PFSK-1 (cell line): ENCODE data around the gene GATA2.

Source experiments
- FOXP2 ChIP-seq: optimal IDR thresholded peaks from 2 replicates; pipeline ENCODE3; 2011; ENCODE audit warnings: borderline replicate concordance, control low read depth, inconsistent platforms; ENCODE audit not compliant: insufficient read depth; ENCODE audit errors: extremely low read length, extremely low read depth
- POLR2AphosphoS5 ChIP-seq: IDR thresholded peaks from 2 replicates; pipeline ENCODE4 v1.6.1; 2012; ENCODE audit warnings: low read depth, mild to moderate bottlenecking, control low read depth, low read length, moderate library complexity
- REST ChIP-seq, 2 experiments: IDR thresholded peaks; 2 replicates each; pipeline versions ENCODE4 v1.6.1 to v1.8.0; 2011 to 2012; ENCODE audit warnings: low read depth in 2 of 2, low read length in 2 of 2, control low read depth in 1 of 2, inconsistent platforms in 1 of 2, mild to moderate bottlenecking in 1 of 2, moderate library complexity in 1 of 2; ENCODE audit not compliant: insufficient read depth in 1 of 2
- SIN3A ChIP-seq: IDR thresholded peaks from 2 replicates; pipeline ENCODE4 v1.6.1; 2012; ENCODE audit warnings: mild to moderate bottlenecking, low read length, moderate library complexity, borderline replicate concordance; ENCODE audit not compliant: insufficient read depth
- TAF1 ChIP-seq: IDR thresholded peaks from 2 replicates; pipeline ENCODE4 v1.6.1; 2012; ENCODE audit warnings: low read length, control low read depth, borderline replicate concordance; ENCODE audit not compliant: insufficient read depth

GATA2 gene

GRCh38 chr3:128459461-128459820 lies 33.6 kb downstream of the GATA2 start:
- TF ChIP-seq TAF1 (no peak), POLR2AphosphoS5 (no peak), REST (IDR thresholded peaks at IDR 0.05; ENCODE audit: insufficient read depth in 1 of 2, low read depth in 2 of 2, low read length in 2 of 2) (no peak), SIN3A (no peak), FOXP2 (no peak)

- TF ChIP-seq FOXP2, result no peak
- TF ChIP-seq POLR2AphosphoS5, result no peak
- TF ChIP-seq TAF1, result no peak
- TF ChIP-seq SIN3A, result no peak
- no peak for TF ChIP-seq REST (IDR thresholded peaks at IDR 0.05; ENCODE audit: insufficient read depth in 1 of 2, low read depth in 2 of 2, low read length in 2 of 2)
Measured at GRCh38 chr3:128458746-128459460, 34.1 kb downstream of the GATA2 start.

- TF ChIP-seq FOXP2 (no peak), TAF1 (no peak), REST (IDR thresholded peaks at IDR 0.05; ENCODE audit: insufficient read depth in 1 of 2, low read depth in 2 of 2, low read length in 2 of 2) (no peak), SIN3A (no peak), POLR2AphosphoS5 (no peak)
Measured at GRCh38 chr3:128457937-128458336, 35.1 kb downstream of the GATA2 start.

GRCh38 chr3:128456776-128457715 lies 36.0 kb downstream of the GATA2 start:
- no peak for TF ChIP-seq FOXP2
- TF ChIP-seq SIN3A, result no peak
- no peak for TF ChIP-seq POLR2AphosphoS5
- TF ChIP-seq REST (IDR thresholded peaks at IDR 0.05; ENCODE audit: insufficient read depth in 1 of 2, low read depth in 2 of 2, low read length in 2 of 2), result no peak
- no peak for TF ChIP-seq TAF1
